Measurements from ENCODE around the gene ADAMTS17.
A peak's percentile ranks its signal among the peaks of the same experiment; 100 is the strongest.

The ADAMTS17 gene

DNA sequence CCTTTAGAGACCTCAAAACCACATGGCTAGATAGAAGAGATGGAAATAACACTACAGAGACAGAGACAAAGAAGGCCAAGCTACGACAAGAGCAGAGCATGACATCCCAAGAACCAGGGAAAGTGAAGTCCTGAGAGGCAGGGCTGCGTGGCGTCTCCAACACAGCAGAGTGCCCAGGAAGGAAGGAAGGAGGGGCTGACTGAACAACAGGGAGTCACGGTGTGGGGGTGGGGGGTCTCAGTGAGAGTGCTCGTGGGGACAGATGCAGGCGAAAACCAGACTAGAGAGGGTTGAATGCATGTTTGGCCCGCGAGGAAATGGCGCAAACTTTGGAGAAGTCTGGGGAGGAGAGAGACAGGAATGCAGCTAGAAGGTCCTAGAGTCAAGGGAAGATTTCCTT lies 44.0 kb downstream of the ADAMTS17 start:
- Histone ChIP-seq H3K23ac (ENCODE audit: low read length) (no peak overlapping the region), H3K27ac (ENCODE audit: low read depth, low read length) (no peak overlapping the region), H3K18ac (ENCODE audit: low read length) (no peak overlapping the region), H3K4ac (ENCODE audit: low read depth, low read length) (no peak overlapping the region), H3K4me3 (ENCODE audit: low read depth, low read length) (no peak overlapping the region), H3K4me1 (ENCODE audit: control insufficient read depth in 1 of 2, insufficient read depth in 2 of 2, low read length in 2 of 2) (no peaks in the 10 kb centered on the region), H3K27me3 (ENCODE audit: insufficient read depth, low read length) (no peaks in the 10 kb centered on the region), H3K79me2 (ENCODE audit: control insufficient read depth, insufficient read depth, low read length, poor library complexity) (no peaks in the 10 kb centered on the region), H4K91ac (ENCODE audit: low read depth, low read length) (no peak overlapping the region), H3K9ac (ENCODE audit: low read length) (no peak overlapping the region), H3K4me2 (ENCODE audit: low read length) (no peak overlapping the region), H3K9me3 (ENCODE audit: insufficient read depth, low read depth, low read length) (peaks cover 9% of the 10 kb centered on the region), H2BK120ac (ENCODE audit: insufficient read depth, low read length, poor library complexity) (no peak overlapping the region), H3K14ac (ENCODE audit: low read length) (no peak overlapping the region), H2BK5ac (ENCODE audit: low read depth, low read length, poor library complexity) (no peak overlapping the region), H3K36me3 (ENCODE audit: control insufficient read depth in 1 of 2, insufficient read depth in 2 of 2, low read length in 2 of 2) (no peaks in the 10 kb centered on the region), H2AK5ac (ENCODE audit: low read length) (no peak overlapping the region), H2AFZ (ENCODE audit: insufficient read depth, low read length, poor library complexity) (no peak overlapping the region), H4K8ac (ENCODE audit: low read depth, low read length) (no peak overlapping the region), H3K79me1 (ENCODE audit: low read length) (no peaks in the 10 kb centered on the region), H4K12ac (ENCODE audit: low read depth, low read length) (no peak overlapping the region), H2BK12ac (ENCODE audit: low read length) (no peak overlapping the region)
- no peak for DNase-seq
- no CpG with 5 or more reads among the region's 9 CpGs for WGBS (ENCODE audit: extremely low coverage, insufficient coverage, insufficient read length)

DNA sequence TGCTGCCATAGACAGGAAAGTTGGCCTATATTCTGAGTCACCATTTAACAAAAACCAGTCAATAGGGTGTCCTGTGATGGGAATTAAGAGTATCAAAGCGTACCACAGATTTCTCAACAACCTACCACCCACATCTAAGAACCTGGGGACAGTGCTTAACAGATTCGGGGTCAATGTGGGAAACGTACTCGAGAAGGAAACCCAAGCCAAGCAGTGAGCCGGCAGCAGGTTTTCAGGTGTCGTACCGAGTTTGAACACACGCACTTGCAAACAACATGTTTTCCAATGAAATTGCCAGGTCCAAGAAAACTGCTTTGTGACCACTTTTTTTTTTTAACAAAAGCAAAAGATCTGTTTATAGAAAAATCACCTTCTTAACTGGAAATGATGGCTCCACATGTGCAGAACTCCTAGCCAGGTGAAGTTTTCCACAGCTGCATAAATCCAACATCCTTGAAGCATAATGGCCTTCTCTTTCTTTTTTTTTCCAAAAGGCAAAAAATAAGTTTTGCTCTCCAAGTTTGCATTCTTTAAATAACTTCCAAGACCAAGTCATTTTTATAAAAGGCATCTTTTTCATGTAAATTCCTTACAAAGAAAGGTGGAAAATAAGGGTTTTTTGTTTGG lies 45.7 kb downstream of the ADAMTS17 start:
- Histone ChIP-seq H3K27me3 (ENCODE audit: insufficient read depth, low read length) (no peaks in the 10 kb centered on the region), H3K23ac (ENCODE audit: low read length) (no peak overlapping the region), H4K8ac (ENCODE audit: low read depth, low read length) (no peak overlapping the region), H3K9ac (ENCODE audit: low read length) (no peak overlapping the region), H2BK12ac (ENCODE audit: low read length) (no peak overlapping the region), H3K36me3 (ENCODE audit: control insufficient read depth in 1 of 2, insufficient read depth in 2 of 2, low read length in 2 of 2) (no peaks in the 10 kb centered on the region), H2BK120ac (ENCODE audit: insufficient read depth, low read length, poor library complexity) (no peak overlapping the region), H4K91ac (ENCODE audit: low read depth, low read length) (no peak overlapping the region), H3K4me1 (ENCODE audit: control insufficient read depth in 1 of 2, insufficient read depth in 2 of 2, low read length in 2 of 2) (no peaks in the 10 kb centered on the region), H2AFZ (ENCODE audit: insufficient read depth, low read length, poor library complexity) (no peak overlapping the region), H3K4me3 (ENCODE audit: low read depth, low read length) (no peak overlapping the region), H2AK5ac (ENCODE audit: low read length) (no peak overlapping the region), H3K4ac (ENCODE audit: low read depth, low read length) (no peak overlapping the region), H2BK5ac (ENCODE audit: low read depth, low read length, poor library complexity) (no peak overlapping the region), H3K79me2 (ENCODE audit: control insufficient read depth, insufficient read depth, low read length, poor library complexity) (no peaks in the 10 kb centered on the region), H3K27ac (ENCODE audit: low read depth, low read length) (no peak overlapping the region), H4K12ac (ENCODE audit: low read depth, low read length) (no peak overlapping the region), H3K4me2 (ENCODE audit: low read length) (no peak overlapping the region), H3K18ac (ENCODE audit: low read length) (no peak overlapping the region), H3K9me3 (ENCODE audit: insufficient read depth, low read depth, low read length) (peaks cover 9% of the 10 kb centered on the region), H3K79me1 (ENCODE audit: low read length) (no peaks in the 10 kb centered on the region), H3K14ac (ENCODE audit: low read length) (no peak overlapping the region)
- DNase-seq, result no peak
- WGBS (ENCODE audit: extremely low coverage, insufficient coverage, insufficient read length), result no CpG with 5 or more reads among the region's 8 CpGs

DNA sequence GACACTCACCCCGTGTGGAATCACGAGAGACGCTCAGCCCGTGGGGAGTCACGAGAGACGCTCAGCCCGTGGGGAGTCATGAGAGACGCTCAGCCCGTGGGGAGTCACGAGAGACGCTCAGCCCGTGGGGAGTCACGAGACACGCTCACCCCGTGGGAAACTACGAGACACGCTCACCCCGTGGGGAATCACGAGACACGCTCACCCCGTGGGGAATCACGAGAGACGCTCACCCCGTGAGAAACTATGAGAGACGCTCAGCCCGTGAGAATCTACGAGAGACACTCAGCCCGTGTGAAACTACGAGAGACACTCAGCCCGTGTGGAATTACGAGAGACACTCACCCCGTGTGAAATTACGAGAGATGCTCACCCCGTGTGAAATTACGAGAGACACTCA lies 49.8 kb downstream of the ADAMTS17 start:
- Histone ChIP-seq H3K23ac (ENCODE audit: low read length) (no peak overlapping the region), H3K9me3 (ENCODE audit: insufficient read depth, low read depth, low read length) (peaks cover 2% of the 10 kb centered on the region), H3K36me3 (ENCODE audit: control insufficient read depth in 1 of 2, insufficient read depth in 2 of 2, low read length in 2 of 2) (no peaks in the 10 kb centered on the region), H3K18ac (ENCODE audit: low read length) (no peak overlapping the region), H4K12ac (ENCODE audit: low read depth, low read length) (no peak overlapping the region), H3K4me2 (ENCODE audit: low read length) (no peak overlapping the region), H2BK120ac (ENCODE audit: insufficient read depth, low read length, poor library complexity) (no peak overlapping the region), H2BK5ac (ENCODE audit: low read depth, low read length, poor library complexity) (no peak overlapping the region), H3K79me2 (ENCODE audit: control insufficient read depth, insufficient read depth, low read length, poor library complexity) (no peaks in the 10 kb centered on the region), H2AK5ac (ENCODE audit: low read length) (no peak overlapping the region), H3K79me1 (ENCODE audit: low read length) (no peaks in the 10 kb centered on the region), H3K4me3 (ENCODE audit: low read depth, low read length) (no peak overlapping the region), H4K8ac (ENCODE audit: low read depth, low read length) (no peak overlapping the region), H3K4ac (ENCODE audit: low read depth, low read length) (no peak overlapping the region), H2BK12ac (ENCODE audit: low read length) (no peak overlapping the region), H4K91ac (ENCODE audit: low read depth, low read length) (no peak overlapping the region), H3K27ac (ENCODE audit: low read depth, low read length) (no peak overlapping the region), H2AFZ (ENCODE audit: insufficient read depth, low read length, poor library complexity) (no peak overlapping the region), H3K9ac (ENCODE audit: low read length) (no peak overlapping the region), H3K27me3 (ENCODE audit: insufficient read depth, low read length) (no peaks in the 10 kb centered on the region), H3K14ac (ENCODE audit: low read length) (no peak overlapping the region), H3K4me1 (ENCODE audit: control insufficient read depth in 1 of 2, insufficient read depth in 2 of 2, low read length in 2 of 2) (no peaks in the 10 kb centered on the region)
- no CpG with 5 or more reads among the region's 35 CpGs for WGBS (ENCODE audit: extremely low coverage, insufficient coverage, insufficient read length)
- no peak for DNase-seq

DNA sequence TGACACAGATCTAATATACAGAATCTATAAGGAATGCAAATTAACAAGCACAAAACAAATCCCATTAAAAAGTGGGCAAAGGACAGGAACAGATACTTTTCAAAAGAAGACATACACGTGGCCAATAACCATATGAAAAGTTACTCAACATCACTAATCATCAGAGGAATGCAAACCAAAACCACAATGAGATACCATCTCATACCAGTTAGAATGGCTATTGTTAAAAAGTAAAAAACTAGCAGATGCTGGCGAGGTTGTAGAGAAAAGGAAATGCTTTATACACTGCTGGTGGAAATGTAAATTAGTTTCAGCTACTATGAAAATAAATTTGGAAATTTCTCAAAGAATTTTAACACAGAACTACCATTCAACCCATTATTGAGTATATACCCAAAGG lies 50.7 kb downstream of the ADAMTS17 start:
- H4K12ac ChIP-seq (ENCODE audit: low read depth, low read length), result no peak overlapping the region
- no peak overlapping the region for H3K4me2 ChIP-seq (ENCODE audit: low read length)
- whole genome bisulfite sequencing (ENCODE audit: extremely low coverage, insufficient coverage, insufficient read length), result no CpG with 5 or more reads among the region's 2 CpGs
- H3K4ac ChIP-seq (ENCODE audit: low read depth, low read length), result no peak overlapping the region
- no peak overlapping the region for H3K27ac ChIP-seq (ENCODE audit: low read depth, low read length)
- peak in 1 of 2 donors; percentile 49 for DNase-seq
- H3K23ac ChIP-seq (ENCODE audit: low read length), result no peak overlapping the region
- no peak overlapping the region for H4K91ac ChIP-seq (ENCODE audit: low read depth, low read length)
- H3K27me3 ChIP-seq (ENCODE audit: insufficient read depth, low read length), result no peaks in the 10 kb centered on the region
- H3K4me3 ChIP-seq (ENCODE audit: low read depth, low read length), result no peak overlapping the region
- no peak overlapping the region for H4K8ac ChIP-seq (ENCODE audit: low read depth, low read length)
- no peak overlapping the region for H3K18ac ChIP-seq (ENCODE audit: low read length)
- no peak overlapping the region for H3K14ac ChIP-seq (ENCODE audit: low read length)
- H3K79me1 ChIP-seq (ENCODE audit: low read length), result no peaks in the 10 kb centered on the region
- H3K9ac ChIP-seq (ENCODE audit: low read length), result no peak overlapping the region
- H2AFZ ChIP-seq (ENCODE audit: insufficient read depth, low read length, poor library complexity), result no peak overlapping the region
- no peak overlapping the region for H2BK12ac ChIP-seq (ENCODE audit: low read length)
- no peak overlapping the region for H2BK120ac ChIP-seq (ENCODE audit: insufficient read depth, low read length, poor library complexity)
- H2AK5ac ChIP-seq (ENCODE audit: low read length), result no peak overlapping the region
- no peak overlapping the region for H2BK5ac ChIP-seq (ENCODE audit: low read depth, low read length, poor library complexity)
- peaks cover 2% of the 10 kb centered on the region for H3K9me3 ChIP-seq (ENCODE audit: insufficient read depth, low read depth, low read length)
- H3K79me2 ChIP-seq (ENCODE audit: control insufficient read depth, insufficient read depth, low read length, poor library complexity), result no peaks in the 10 kb centered on the region
- no peaks in the 10 kb centered on the region for H3K36me3 ChIP-seq (ENCODE audit: control insufficient read depth in 1 of 2, insufficient read depth in 2 of 2, low read length in 2 of 2)
- H3K4me1 ChIP-seq (ENCODE audit: control insufficient read depth in 1 of 2, insufficient read depth in 2 of 2, low read length in 2 of 2), result no peaks in the 10 kb centered on the region
